Thyroid gland (tissue), 4 donors: ENCODE data around the gene PRKCH. TPM values are rescaled to one million over a fixed set of nuclear protein-coding genes. Genes with fewer than 3 reads are reported as not detected.
A peak's percentile ranks its signal among the peaks of the same experiment; 100 is the strongest.

Experiments
- DNase-seq, 2 donors: peaks; one replicate each; pipeline ENCODE4 v3.0.0-alpha.2; 2019
- H3K27ac ChIP-seq, 3 donors: fragments of 200-600 bp; sonication (generic); 1 replicate in 2 of 3; 2 replicates in 1 of 3; pipeline ENCODE4 v1.5.1; 2016 to 2019; ENCODE audit warnings: mild to moderate bottlenecking in 1 of 3, moderate library complexity in 1 of 3
- H3K27me3 ChIP-seq: fragments of 200-600 bp; sonication (generic); one replicate; pipeline ENCODE4 v1.5.1; 2019
- H3K36me3 ChIP-seq, 2 donors: fragments of 200-600 bp; sonication (generic); one replicate each; pipeline ENCODE4 v1.5.1; 2016 to 2019
- H3K4me1 ChIP-seq, 2 donors: fragments of 200-600 bp; sonication (generic); one replicate each; pipeline ENCODE4 v1.5.1; 2017 to 2019
- H3K4me3 ChIP-seq, 3 donors: fragments of 200-600 bp; sonication (generic); replicated peaks in 1 of 3; 1 replicate in 2 of 3; 2 replicates in 1 of 3; pipeline ENCODE4 v1.5.1; 2016; ENCODE audit warnings: mild to moderate bottlenecking in 1 of 3
- H3K9me3 ChIP-seq: fragments of 200-600 bp; sonication (generic); one replicate; pipeline ENCODE4 v1.5.1; 2017
- POLR2A ChIP-seq, 2 donors: fragments of 450-650 bp; IDR thresholded peaks; one replicate each; pipeline ENCODE4 v1.6.1; 2017; ENCODE audit warnings: antibody characterized with exemption in 2 of 2, mild to moderate bottlenecking in 2 of 2, moderate library complexity in 1 of 2
- WGBS, 2 donors: methylation state at CpG; one replicate each; pipeline ENCODE4 v1.1.5; 2017; 5-methylcytosine and 5-hydroxymethylcytosine counted together
- intact Hi-C: fragments of 100-400 bp; cut with DNase I; formaldehyde crosslinking; loops from one replicate; pipeline ENCODE4 v1.15.1; 2023
- total RNA-seq, 4 donors: library from RNA; depleted of rRNA; stranded (reverse); fragments of >200 nt; gene quantifications; one replicate each; pipeline ENCODE4 v1.2.3, GENCODE V29; 2016
- TF ChIP-seq, protein P1 (sequence below), 6 experiments: fragments of 200-600 bp in 3 of 6; fragments of 450-650 bp in 3 of 6; sonication (generic) in 3 of 6; IDR thresholded peaks; one replicate each; pipeline ENCODE4 v1.5.1; 2016 to 2019; ENCODE audit warnings: antibody characterized with exemption in 6 of 6, mild to moderate bottlenecking in 2 of 6, inconsistent platforms in 1 of 6, moderate library complexity in 1 of 6

Gene PRKCH
- total RNA-seq, 4 donors from 2014 or later = 34.0 to 68.7 (median 49.8) TPM

DNA sequence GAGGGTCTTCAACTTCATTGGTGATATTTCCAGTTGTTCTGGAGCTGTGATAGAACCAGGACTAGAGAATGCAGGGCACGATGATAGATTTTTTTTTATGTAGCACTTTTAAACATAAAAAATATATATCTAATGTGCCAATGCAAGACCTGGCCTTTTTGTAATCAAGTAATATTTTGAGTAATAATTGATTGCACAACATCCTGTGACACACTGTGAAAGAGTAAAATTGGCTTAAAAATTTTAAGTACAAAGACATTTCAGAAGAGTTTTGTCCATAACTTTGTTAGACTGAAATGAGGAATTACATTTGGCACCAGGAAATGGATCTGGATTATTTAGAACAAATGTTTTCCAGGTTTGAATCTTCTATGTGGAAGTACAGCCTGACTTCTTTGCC is 22.1 kb downstream of the PRKCH start:
- WGBS, 2 donors = 65 to 82% methylated on average over 1 of the region's 1 CpG
- Histone ChIP-seq H3K27me3 (no peaks in the 10 kb centered on the region), H3K36me3 (no peaks in the 10 kb centered on the region), H3K27ac (peak overlapping the region; percentile 51 to 66 (median 65)), H3K4me1 (peaks cover 0 to 25% of the 10 kb centered on the region in 2 donors), H3K4me3 (no peak overlapping the region), H3K9me3 (no peaks in the 10 kb centered on the region)
- TF ChIP-seq, protein P1, sequence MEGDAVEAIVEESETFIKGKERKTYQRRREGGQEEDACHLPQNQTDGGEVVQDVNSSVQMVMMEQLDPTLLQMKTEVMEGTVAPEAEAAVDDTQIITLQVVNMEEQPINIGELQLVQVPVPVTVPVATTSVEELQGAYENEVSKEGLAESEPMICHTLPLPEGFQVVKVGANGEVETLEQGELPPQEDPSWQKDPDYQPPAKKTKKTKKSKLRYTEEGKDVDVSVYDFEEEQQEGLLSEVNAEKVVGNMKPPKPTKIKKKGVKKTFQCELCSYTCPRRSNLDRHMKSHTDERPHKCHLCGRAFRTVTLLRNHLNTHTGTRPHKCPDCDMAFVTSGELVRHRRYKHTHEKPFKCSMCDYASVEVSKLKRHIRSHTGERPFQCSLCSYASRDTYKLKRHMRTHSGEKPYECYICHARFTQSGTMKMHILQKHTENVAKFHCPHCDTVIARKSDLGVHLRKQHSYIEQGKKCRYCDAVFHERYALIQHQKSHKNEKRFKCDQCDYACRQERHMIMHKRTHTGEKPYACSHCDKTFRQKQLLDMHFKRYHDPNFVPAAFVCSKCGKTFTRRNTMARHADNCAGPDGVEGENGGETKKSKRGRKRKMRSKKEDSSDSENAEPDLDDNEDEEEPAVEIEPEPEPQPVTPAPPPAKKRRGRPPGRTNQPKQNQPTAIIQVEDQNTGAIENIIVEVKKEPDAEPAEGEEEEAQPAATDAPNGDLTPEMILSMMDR (IDR thresholded peaks at IDR 0.05) = no peak
- TF ChIP-seq POLR2A (IDR thresholded peaks at IDR 0.05) = no peak
- no peak for DNase-seq
- intact Hi-C loops = no loop called here

DNA sequence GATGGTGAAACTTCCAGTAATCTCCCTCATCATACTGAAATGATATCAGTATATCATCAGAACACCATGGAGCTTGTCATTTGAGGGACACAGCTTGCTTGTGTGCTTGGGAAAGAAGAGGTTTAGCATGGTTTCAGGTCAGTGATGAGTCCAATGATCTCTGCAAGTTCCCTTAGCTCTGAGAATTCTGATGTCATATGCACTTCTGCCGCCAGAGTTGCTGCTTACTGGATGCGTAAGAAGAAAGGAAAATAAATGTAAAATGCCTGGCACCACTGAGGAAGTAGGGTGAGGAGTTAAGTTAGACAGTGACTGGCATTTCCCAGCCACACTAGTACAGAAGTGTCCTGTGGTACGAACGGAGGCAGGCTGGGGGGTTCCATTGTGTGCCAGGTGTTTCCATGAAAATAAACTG is 22.6 kb downstream of the PRKCH start:
- 79 to 92% methylated on average over 4 of the region's 4 CpGs for WGBS, 2 donors
- H3K27ac ChIP-seq = peak overlapping the region; percentile 51 to 66 (median 65)
- H3K9me3 ChIP-seq = no peaks in the 10 kb centered on the region
- intact Hi-C loops = no loop called here
- no peak for DNase-seq
- H3K36me3 ChIP-seq = no peaks in the 10 kb centered on the region
- no peaks in the 10 kb centered on the region for H3K27me3 ChIP-seq
- H3K4me3 ChIP-seq = no peak overlapping the region
- H3K4me1 ChIP-seq = peaks cover 0 to 25% of the 10 kb centered on the region in 2 donors
- no peak for TF ChIP-seq POLR2A (IDR thresholded peaks at IDR 0.05)
- TF ChIP-seq, protein P1 (IDR thresholded peaks at IDR 0.05) = no peak

DNA sequence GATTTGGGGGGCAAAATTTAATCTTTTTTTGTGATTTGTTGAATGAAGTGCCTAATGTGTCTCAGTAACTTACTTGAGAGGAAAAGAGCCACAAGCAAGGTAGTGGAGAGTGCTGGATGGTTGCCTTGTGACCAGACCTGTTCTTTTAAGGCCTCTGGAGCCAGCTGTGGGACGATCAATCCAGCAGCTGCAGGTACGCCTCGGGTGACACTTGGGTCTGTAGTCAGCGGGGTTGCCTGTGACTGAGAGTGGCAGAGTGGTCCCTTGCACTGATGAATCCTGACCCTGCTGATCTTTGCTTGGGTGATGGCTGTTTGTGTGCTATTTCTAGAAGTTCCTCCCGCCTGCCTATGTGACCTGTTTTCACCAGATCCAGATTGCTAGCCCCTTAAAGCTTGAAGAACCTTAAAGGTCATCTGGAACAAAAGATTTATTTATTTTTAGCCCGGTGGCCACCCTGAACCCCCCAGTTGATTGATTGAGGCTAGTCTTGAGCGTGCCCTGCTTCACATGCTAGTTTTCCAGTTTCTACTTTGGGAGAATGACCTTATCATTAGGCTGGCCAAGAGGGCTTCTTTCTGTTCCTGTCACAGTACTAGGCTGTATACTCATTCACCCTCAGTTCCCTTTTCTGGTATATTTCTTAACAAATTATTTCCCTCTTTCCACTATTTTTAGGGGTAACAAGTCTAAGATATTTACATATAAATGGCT is 23.2 kb downstream of the PRKCH start:
- TF ChIP-seq POLR2A (IDR thresholded peaks at IDR 0.05) = no peak
- TF ChIP-seq, protein P1 (IDR thresholded peaks at IDR 0.05) = no peak
- DNase-seq = no peak
- Histone ChIP-seq H3K4me3 (no peak overlapping the region), H3K4me1 (peaks cover 0 to 25% of the 10 kb centered on the region in 2 donors), H3K27me3 (no peaks in the 10 kb centered on the region), H3K36me3 (no peaks in the 10 kb centered on the region), H3K27ac (peak overlapping the region in 2 of 3 donors; percentile 65 to 66), H3K9me3 (no peaks in the 10 kb centered on the region)
- intact Hi-C loops = no loop called here
- WGBS, 2 donors = 81 to 87% methylated on average over 7 of the region's 7 CpGs

DNA sequence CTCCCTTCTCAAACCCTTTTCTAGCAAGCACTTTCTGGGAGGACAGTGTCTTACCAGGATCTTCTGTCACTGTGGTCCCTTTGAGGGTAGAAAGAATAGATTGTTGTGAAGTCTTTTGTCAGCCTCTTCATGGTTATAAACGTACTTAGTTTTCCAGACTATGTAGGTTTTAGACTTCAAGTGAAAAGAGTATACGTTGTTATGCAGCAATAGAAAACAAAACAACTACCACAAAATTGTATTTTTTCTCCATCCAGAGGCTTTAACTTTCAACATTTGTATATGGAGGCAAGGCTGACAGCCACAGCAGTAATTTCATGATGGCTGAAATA is 23.7 kb downstream of the PRKCH start:
- no peaks in the 10 kb centered on the region for H3K27me3 ChIP-seq
- H3K9me3 ChIP-seq = no peaks in the 10 kb centered on the region
- peaks cover 0 to 25% of the 10 kb centered on the region in 2 donors for H3K4me1 ChIP-seq
- H3K4me3 ChIP-seq = no peak overlapping the region
- 75 to 83% methylated on average over 2 of the region's 2 CpGs for WGBS, 2 donors
- no peak for DNase-seq
- no peaks in the 10 kb centered on the region for H3K36me3 ChIP-seq
- intact Hi-C loops = no loop called here
- TF ChIP-seq, protein P1 (IDR thresholded peaks at IDR 0.05) = no peak
- TF ChIP-seq POLR2A (IDR thresholded peaks at IDR 0.05) = no peak
- peak overlapping the region in 2 of 3 donors; percentile 65 to 66 for H3K27ac ChIP-seq

DNA sequence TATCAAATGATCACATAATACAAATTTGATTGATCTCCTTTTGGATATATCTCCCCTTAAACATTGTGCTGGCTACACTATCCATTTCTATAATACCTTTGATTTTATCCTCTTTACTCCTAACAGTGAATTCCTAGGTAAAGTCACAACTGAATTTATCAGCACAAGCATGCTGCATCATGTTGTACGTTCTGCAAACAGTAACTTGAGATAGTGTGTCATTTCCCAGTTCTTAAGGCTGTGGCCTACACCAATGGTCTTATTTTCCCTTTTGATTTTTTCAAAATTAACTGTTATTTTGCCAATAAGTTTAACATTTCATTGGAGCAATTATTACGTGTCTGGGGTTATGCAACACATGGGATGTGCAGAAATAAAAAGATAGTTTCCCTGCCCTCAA is 24.8 kb downstream of the PRKCH start:
- Histone ChIP-seq H3K4me3 (no peak overlapping the region), H3K27me3 (no peaks in the 10 kb centered on the region), H3K36me3 (no peaks in the 10 kb centered on the region), H3K27ac (no peak overlapping the region), H3K4me1 (peaks cover 0 to 18% of the 10 kb centered on the region in 2 donors), H3K9me3 (no peaks in the 10 kb centered on the region)
- 85 to 91% methylated on average over 2 of the region's 2 CpGs for WGBS, 2 donors
- intact Hi-C loops = no loop called here
- no peak for DNase-seq
- TF ChIP-seq, protein P1 (IDR thresholded peaks at IDR 0.05) = no peak
- no peak for TF ChIP-seq POLR2A (IDR thresholded peaks at IDR 0.05)
